OCI-M1 (cell line): ENCODE measurements around the gene EZR.

ENCODE experiments used
- DNase-seq: peaks from one replicate; lab custom pipeline; 2025; lab: John Stamatoyannopoulos, UW

The EZR gene

GRCh38 chr6:158817728-158818580, 1.2 kb downstream of the EZR start:
- peak; percentile 91 for DNase-seq

GRCh38 chr6:158816803-158817727, 2.1 kb downstream of the EZR start:
- DNase-seq, result peak; percentile 93

DNA sequence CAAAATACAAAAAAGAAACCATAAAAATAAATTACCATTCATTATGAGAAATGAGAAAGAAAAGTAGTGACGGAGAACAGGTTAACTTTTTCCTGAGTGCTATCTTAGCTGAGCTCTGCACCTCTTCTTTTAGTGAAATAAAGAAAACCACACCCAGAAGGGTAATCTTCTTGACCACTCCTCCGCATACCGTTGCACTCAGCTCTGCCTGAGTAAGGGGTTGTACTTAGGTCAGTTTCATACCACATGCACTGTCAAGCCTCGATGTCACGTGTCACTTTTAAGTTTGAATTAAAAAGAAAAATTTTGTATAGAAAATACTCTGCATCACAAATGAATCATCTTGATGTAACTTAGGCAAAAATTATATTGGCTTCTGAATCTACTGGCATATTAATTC, 2.8 kb downstream of the EZR start:
- peak; percentile 59 for DNase-seq

GRCh38 chr6:158815907-158816306, 3.3 kb downstream of the EZR start:
- DNase-seq, result no peak

DNA sequence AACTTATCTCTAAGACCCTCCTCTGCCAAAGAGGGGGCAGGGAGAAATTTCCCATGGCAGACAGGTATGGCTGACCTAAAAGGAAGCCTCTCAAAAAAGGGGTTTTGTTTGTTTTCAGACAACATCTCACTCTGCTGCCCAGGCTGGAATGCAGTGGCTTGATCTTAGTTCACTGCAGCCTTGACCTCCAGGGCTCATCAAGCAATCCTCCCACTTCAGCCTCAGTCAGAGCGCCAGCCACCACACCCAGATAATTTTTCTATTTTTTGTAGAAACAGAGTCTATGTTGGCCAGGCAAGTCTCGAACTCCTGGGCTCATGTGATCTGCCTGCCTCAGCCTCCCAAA, 3.8 kb downstream of the EZR start:
- no peak for DNase-seq

- no peak for DNase-seq
These were observed 6.1 kb downstream of the EZR start for GRCh38 chr6:158813032-158813431.

DNA sequence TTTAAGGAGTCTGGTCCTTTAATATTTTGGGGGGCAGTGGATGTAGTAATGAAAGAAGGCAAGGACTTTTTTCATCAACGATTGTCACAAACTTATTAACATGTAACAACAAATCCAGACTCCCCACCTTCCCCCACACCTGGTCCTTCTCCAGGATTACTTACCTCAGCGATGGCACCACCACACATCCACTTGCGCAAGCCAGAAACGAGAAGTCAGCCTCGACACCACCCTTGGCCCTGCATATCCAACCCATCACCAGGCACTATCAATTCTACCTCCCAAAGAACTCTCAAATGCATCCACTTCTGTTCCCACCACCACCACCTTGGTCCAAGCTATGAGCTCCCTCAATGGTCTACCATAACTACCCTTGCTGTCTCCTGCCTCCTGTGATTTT, 6.6 kb downstream of the EZR start:
- no peak for DNase-seq

- DNase-seq, result no peak
These were observed 8.7 kb downstream of the EZR start for GRCh38 chr6:158810155-158811095.

DNA sequence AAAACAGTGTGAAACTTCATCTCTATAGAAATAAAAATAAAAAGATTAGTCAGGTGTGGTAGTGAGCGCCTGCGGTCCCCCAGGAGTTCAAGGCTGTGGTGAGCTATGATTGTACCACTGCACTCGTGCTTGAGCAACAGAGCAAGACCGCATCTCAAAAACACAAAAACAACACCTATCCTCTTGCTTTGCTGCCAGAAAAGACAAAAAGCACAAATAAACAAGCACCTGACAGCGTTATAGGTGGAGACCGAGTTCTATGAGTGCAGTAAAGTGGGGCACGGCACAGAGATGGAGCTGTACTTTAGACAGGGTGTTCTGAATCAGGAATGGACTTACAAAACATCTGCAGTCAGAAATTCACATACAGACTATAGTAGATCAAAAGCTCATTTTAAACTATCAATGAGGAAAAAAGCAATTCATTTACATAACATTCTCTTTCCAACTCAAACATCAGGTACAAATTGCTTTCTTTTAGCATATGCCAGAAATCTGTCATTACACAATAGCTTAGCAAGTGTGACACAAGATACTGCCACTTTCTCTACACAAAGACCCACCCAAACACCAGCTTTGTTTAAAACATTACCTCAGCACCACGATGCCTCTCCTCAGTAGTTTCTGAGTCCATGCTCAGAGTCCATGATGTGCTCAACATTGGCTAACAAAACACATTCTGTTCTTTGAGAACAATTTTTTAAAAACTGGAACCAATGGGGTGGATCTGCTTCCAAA, 10.1 kb downstream of the EZR start:
- peak; percentile 22 for DNase-seq

DNA sequence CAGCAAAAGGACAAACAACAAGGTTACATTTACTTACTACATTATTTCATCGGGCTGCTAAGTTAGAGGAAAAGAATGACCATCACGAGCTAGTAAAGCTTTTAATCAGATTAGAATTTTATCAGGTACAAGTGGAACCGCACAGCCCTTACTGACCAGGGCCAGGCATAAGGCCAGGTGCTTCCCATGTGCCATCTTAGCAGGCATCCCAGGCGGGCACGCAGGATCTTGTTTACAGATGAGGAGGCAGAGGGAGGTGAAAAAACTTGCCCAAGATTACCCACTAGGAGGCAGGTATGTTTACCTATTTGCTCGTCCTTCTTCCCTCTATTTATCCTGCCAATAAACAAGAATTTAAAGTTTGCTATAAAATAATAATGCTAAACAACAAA, 10.7 kb downstream of the EZR start:
- DNase-seq, result no peak

DNA sequence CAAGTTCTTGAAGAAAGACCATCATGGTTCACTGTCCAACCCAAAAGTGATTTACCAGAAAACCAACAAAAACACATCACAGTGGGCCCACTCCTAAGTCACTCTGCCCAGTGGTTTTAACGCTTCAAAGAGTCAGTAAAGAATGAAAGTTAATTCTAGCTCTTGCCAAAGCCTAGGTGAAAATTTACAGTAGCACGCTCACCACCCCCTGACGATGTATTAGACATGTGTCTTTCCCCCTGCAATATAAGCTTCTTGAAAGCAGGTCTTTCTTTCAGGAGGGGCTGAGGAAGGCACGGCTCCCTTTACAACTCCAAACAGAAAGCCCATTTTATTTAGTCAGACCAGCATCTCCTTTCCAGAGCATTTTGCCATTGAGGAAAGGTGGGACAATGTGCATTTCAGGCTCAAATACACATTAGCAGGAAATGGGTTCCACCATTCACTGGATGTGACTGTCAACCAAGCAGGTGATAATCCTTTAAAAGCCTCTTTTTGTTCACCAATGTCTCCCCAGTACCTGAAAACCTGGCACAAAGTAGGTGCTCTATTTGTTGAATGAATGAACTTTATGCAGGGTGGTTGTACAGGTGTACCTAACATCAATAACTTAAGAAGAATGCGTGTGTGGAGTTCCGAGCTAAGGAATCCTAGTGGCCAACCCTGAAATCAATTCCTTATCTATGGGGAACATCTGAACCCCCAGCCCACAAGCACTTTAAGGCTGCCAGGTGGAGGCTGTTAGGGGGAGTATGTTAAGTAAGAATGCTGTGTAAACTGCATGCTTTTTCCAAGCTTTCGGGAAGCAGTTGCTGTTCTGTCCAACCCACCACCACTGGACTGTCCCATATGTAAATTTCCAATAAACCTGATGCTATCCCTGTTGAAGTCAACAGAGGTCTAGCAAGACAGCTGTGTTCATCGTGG, 11.4 kb downstream of the EZR start:
- DNase-seq, result no peak

- no peak for DNase-seq
These were observed 13.3 kb downstream of the EZR start for GRCh38 chr6:158805698-158806377.

DNA sequence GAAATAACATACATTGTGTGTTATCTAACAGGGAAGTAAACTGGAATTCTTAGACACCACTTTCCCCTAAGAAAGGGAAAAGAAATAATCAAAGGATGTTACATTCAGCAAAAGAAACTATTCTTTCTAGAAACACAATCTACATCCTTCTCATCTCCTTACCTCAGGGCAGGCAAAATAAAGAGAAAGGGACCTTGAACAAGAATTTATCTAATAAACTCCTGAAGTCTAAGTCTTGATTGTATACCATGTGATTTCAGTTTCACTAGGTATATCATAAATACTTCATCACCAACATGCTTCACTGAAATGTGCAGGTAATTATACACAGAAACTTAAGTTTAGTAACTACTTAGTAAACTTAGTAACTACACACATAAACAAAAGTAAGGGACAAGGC, 15.0 kb downstream of the EZR start:
- DNase-seq, result no peak

- no peak for DNase-seq
These were observed 15.4 kb downstream of the EZR start for GRCh38 chr6:158803733-158804143.

DNA sequence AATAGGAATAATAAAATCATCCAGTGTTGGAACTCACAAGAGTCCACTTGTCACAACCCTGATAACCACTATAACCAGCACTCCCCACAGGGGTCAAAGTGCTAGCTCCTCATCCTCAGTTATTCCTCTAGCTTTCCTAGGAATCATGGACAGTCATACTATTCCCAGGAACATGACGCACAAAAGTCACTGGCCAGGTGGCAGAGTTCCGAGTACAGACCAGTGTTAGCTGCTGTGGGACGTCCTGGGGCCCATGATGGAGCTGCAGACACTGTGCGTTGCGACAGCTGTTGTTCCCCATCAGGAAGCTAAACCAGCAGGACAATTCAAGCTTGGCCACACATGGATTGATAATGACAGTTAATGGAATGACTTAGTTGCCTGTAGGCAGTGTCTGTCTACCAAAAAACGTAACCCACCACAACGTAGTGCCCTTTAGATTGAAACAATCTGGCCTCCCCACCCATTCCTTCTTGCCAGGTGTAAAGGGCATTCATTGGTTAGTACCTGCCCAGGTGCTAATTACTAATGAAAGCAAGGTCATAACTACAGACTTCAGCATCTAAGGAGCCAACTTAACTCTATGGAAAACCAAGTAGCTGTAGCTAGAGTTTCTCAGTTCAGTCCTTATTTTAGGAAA, 17.4 kb downstream of the EZR start:
- DNase-seq, result no peak

GRCh38 chr6:158799051-158799792, 19.9 kb downstream of the EZR start:
- DNase-seq, result peak; percentile 64

DNA sequence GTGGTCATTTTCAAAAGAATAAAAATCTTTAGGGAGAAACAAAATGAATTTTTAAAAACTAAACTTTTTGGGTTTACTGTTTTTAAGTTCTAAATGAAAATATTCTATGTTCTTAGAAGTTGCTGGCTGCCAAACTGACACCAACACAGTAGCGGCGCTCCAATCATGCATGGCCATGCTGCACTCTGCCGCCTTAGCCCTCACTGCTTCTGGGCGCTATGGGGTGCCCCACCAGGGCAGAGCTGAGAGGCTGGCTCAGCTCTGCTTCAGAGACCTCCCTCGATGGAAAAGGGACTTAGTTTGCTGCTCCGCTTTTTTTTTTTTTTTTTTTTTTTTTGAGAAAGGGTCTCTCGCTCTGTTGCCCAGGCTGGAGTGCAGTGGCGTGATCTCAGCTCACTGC, 20.9 kb downstream of the EZR start:
- DNase-seq, result no peak
